ENCODE data around the gene ABO. TPM values are rescaled to one million over a fixed set of nuclear protein-coding genes. Genes with fewer than 3 reads are reported as not detected.
"Not testable (repeated sequence)": the region's sequence is repeated elsewhere in the genome, so short reads cannot be mapped to it uniquely, and the experiment has no call there.

Gene ABO
- total RNA-seq, 2 experiments from 2014 or later, result 0.20 to 0.53 TPM

- H3K4me1 Mint-ChIP-seq; POLR2A ChIA-PET; H3K27ac Mint-ChIP-seq; H3K4me3 Mint-ChIP-seq; DNase-seq; H3K36me3 Mint-ChIP-seq (ENCODE audit: low read depth); H3K9me3 Mint-ChIP-seq; CTCF ChIA-PET: not testable (repeated sequence)
- H3K27me3 Mint-ChIP-seq, result peaks cover 62% of the 10 kb centered on the region
Measured at GRCh38 chr9:133214276-133214675, 60.7 kb downstream of the ABO start.

DNA sequence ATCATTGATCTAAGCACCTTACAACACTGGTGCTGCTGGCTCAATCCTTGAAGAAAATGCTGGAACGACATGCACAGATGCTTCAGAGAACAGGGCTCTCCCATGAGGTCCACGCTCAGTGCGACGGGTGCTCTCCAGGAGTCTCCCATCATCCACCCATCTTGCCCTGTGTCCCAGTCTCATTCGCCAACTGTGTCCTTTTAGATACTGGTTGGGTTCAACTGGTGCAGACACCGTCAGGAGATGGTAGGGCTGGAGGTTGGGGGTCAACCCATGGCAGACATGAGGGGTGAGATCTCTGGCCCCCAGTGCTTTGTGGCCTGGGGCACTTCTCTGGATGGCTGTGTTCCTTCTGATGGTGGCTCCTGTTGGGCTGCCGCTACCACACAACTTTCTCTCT, 64.4 kb downstream of the ABO start:
- no peaks in the 10 kb centered on the region for H3K36me3 Mint-ChIP-seq (ENCODE audit: low read depth)
- H3K27ac Mint-ChIP-seq, result no peak overlapping the region
- DNase-seq, result no peak
- no peak overlapping the region for H3K4me3 Mint-ChIP-seq
- H3K9me3 Mint-ChIP-seq, result no peaks in the 10 kb centered on the region
- H3K27me3 Mint-ChIP-seq, result peaks cover 33% of the 10 kb centered on the region
- ChIA-PET CTCF (no interaction called here), POLR2A (no interaction called here)
- no peaks in the 10 kb centered on the region for H3K4me1 Mint-ChIP-seq

- Mint-ChIP-seq H3K27ac (no peak overlapping the region), H3K36me3 (ENCODE audit: low read depth) (no peaks in the 10 kb centered on the region), H3K4me1 (no peaks in the 10 kb centered on the region), H3K9me3 (no peaks in the 10 kb centered on the region), H3K27me3 (peaks cover 30% of the 10 kb centered on the region), H3K4me3 (no peak overlapping the region)
- ChIA-PET POLR2A (no interaction called here), CTCF (no interaction called here)
- no peak for DNase-seq
Measured at GRCh38 chr9:133210202-133210532, 64.8 kb downstream of the ABO start.

DNA sequence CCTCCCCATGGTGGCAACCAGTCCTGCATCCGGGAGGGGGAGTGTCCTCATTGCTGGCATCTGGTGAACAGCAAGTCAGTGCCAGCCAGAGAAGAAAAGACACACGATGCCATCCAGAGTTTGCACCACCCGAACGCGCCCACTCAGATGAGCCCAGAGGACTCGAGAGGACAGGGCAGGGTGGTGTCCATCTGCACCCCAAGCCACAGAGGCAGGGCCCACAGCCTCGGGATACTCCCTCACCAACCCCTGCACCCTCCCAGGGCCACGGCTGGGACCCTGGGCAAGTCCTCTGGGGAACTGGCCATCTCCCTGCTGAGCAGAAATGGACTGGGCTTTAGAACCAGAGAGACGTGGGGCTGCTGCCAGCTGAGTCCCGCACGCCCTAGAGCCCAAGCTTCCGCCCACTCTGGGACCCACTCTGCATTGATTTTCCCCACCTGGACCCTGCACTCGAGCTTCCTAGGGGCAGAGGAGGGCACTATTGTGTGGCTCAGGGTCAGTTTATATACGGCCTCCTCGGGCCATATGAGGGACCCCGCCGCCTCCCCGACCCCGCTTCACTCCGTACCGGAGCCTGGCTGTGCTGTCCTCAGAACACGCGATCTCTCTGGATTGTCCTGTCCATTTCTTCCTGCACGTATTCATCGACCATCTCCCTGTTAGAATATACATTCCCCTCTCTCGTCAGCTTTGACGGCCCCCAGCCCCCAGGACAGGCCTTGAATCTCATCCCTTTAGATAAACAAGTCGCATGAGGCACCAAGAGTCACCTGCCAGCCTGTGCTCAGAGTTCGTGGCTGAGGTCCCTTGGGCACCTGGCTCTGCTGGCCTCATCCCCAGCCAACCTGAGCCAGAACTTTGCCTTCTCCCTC, 65.4 kb downstream of the ABO start:
- peaks cover 25% of the 10 kb centered on the region for H3K27me3 Mint-ChIP-seq
- DNase-seq; H3K9me3 Mint-ChIP-seq; H3K4me3 Mint-ChIP-seq; POLR2A ChIA-PET; H3K4me1 Mint-ChIP-seq; CTCF ChIA-PET; H3K36me3 Mint-ChIP-seq (ENCODE audit: low read depth); H3K27ac Mint-ChIP-seq: not testable (repeated sequence)

DNA sequence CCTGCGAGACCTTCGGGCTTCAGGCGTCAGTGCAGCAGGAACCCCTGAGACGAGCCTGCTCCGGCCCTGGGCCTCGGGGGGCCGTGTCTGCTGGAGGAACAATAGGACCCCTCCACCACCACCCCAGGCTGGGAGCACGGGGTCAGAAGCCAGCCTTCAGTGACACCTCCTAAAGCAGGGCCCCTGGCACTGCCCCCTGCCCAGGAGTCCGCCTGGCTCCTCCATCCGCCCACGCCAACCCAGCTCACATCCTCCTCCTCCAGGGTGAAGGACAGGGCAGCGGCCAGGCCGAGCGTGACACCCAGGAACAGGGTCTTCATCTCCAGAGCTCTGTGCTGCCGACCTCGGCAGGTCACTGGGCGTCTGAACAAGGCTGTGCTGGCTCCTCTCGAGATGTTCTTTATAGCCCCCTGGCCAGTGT, 66.1 kb downstream of the ABO start, which contains the start of gene OBP2B:
Gene OBP2B, minus strand, starts transcription at position 371 of the 421 bp plus-strand sequence. Its CDS starts 51 bp downstream, at position 320.
- POLR2A ChIA-PET; H3K36me3 Mint-ChIP-seq (ENCODE audit: low read depth); H3K4me3 Mint-ChIP-seq; CTCF ChIA-PET; H3K27ac Mint-ChIP-seq; DNase-seq; H3K4me1 Mint-ChIP-seq; H3K9me3 Mint-ChIP-seq: not testable (repeated sequence)
- H3K27me3 Mint-ChIP-seq, result peaks cover 18% of the 10 kb centered on the region

DNA sequence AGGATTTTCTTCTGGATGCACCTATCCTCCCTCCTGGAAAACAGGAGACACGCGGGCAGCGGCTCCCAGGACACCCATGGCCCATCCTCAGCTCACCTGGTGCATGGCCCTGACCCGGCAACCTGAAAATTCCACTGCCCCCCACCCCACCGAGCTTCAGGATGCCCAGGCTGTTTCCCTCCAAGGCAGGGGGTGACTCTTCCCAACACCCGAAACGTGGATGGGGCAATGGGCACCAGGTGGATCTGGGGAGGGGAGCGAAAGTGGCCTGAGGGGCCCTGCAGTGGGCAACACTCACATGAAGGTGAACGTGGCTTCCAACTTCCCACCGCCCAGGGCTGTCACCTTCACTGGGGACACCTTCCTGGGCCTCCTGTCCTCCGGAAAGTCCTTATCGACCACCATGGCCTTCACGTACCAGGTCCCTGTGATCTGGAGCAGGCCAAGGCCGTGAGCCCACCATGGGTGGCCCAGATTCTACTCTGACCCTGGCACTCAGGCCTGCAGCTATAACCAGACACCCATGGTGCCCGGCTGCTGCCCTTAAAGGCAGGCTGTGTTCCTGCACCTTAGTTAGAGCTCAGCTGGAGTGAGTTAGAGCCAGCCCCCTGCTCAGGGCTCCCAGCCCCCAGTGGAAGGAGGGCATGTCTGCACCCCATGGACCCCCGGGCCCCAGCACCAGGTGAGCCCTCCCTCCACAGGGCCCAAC, 66.7 kb downstream of the ABO start:
- CTCF ChIA-PET; H3K27ac Mint-ChIP-seq; H3K9me3 Mint-ChIP-seq; H3K4me3 Mint-ChIP-seq; H3K36me3 Mint-ChIP-seq (ENCODE audit: low read depth); DNase-seq; H3K4me1 Mint-ChIP-seq; POLR2A ChIA-PET: not testable (repeated sequence)
- H3K27me3 Mint-ChIP-seq, result peaks cover 14% of the 10 kb centered on the region

GRCh38 chr9:133207540-133208170, 67.3 kb downstream of the ABO start:
- Mint-ChIP-seq H3K4me3 (no peak overlapping the region), H3K36me3 (ENCODE audit: low read depth) (no peaks in the 10 kb centered on the region), H3K9me3 (no peaks in the 10 kb centered on the region), H3K27me3 (peaks cover 11% of the 10 kb centered on the region), H3K27ac (no peak overlapping the region), H3K4me1 (no peaks in the 10 kb centered on the region)
- CTCF ChIA-PET, result no interaction called here
- POLR2A ChIA-PET, result no interaction called here
- no peak for DNase-seq

DNA sequence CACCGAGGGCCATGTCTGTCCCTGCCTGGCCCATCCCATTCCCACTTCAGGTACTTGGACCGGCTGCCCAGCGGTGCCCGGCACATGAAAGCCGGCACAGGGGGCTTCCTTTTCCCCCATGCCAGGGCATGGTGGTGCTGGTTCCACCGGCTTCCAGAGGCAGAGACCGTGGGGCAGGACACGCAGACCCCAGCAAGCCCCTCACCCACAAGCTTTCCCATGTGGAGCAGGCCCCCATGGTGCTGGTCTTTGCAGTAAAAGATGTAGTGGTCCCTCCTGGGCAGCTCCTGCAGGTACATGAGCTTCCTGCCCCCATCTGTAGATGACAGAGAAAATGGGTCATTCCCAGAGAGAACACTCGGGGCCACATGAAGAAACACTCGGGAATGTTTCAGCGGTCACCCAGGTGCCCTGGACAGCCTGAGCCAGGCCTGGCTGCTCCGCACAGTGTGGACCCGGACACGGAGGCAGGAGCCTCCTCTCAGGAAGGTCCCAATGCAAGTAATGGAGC, 67.9 kb downstream of the ABO start:
- Mint-ChIP-seq H3K27ac (no peak overlapping the region), H3K9me3 (no peaks in the 10 kb centered on the region), H3K4me3 (no peak overlapping the region), H3K36me3 (ENCODE audit: low read depth) (no peaks in the 10 kb centered on the region), H3K4me1 (no peaks in the 10 kb centered on the region), H3K27me3 (peaks cover 6% of the 10 kb centered on the region)
- DNase-seq, result no peak
- ChIA-PET POLR2A (no interaction called here), CTCF (no interaction called here)

- ChIA-PET CTCF (no interaction called here), POLR2A (no interaction called here)
- Mint-ChIP-seq H3K27ac (no peak overlapping the region), H3K36me3 (ENCODE audit: low read depth) (no peaks in the 10 kb centered on the region), H3K4me1 (no peaks in the 10 kb centered on the region), H3K9me3 (no peaks in the 10 kb centered on the region), H3K4me3 (no peak overlapping the region), H3K27me3 (peaks cover 4% of the 10 kb centered on the region)
- no peak for DNase-seq
Measured at GRCh38 chr9:133205996-133206931, 68.7 kb downstream of the ABO start.

GRCh38 chr9:133205481-133205887, 69.5 kb downstream of the ABO start:
- H3K4me3 Mint-ChIP-seq; H3K4me1 Mint-ChIP-seq; CTCF ChIA-PET; H3K36me3 Mint-ChIP-seq (ENCODE audit: low read depth); POLR2A ChIA-PET; DNase-seq; H3K27me3 Mint-ChIP-seq; H3K9me3 Mint-ChIP-seq; H3K27ac Mint-ChIP-seq: not testable (repeated sequence)
